DOHH2 (cell line): ENCODE measurements around the gene USHBP1.

Experiments
- EZH2phosphoT487 ChIP-seq: fragments of 200-600 bp; sonication (generic); IDR thresholded peaks from 2 replicates; pipeline ENCODE4 v1.6.1; 2017; ENCODE audit warnings: borderline replicate concordance, mild to moderate bottlenecking, antibody characterized with exemption, low read length, moderate library complexity, mixed read lengths
- TF ChIP-seq, protein P1 (sequence below): fragments of 200-600 bp; sonication (generic); IDR thresholded peaks from one replicate; pipeline ENCODE4 v1.5.1; 2014; ENCODE audit warnings: antibody characterized with exemption, mild to moderate bottlenecking, low read depth, low read length; ENCODE audit not compliant: poor library complexity, severe bottlenecking

DNA sequence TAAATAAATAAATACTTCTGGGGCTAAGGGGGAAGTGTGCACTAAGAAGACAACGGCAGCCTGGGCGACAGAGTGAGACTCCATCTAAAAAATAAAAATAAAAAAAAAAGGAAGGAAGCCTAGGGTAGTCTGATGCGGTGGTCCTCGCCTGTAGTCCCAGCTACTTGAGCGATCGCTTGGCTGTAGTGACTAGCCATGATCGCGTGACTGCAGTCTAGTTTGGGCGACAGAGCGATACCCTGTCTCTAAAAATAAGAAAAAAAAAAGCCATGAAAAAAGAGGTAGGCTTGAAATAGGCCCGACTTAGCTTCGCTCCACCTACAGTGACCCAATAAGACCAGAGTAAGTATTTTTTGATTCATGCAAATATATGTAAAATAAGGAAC is 2.0 kb upstream of the USHBP1 start:
- TF ChIP-seq, protein P1, sequence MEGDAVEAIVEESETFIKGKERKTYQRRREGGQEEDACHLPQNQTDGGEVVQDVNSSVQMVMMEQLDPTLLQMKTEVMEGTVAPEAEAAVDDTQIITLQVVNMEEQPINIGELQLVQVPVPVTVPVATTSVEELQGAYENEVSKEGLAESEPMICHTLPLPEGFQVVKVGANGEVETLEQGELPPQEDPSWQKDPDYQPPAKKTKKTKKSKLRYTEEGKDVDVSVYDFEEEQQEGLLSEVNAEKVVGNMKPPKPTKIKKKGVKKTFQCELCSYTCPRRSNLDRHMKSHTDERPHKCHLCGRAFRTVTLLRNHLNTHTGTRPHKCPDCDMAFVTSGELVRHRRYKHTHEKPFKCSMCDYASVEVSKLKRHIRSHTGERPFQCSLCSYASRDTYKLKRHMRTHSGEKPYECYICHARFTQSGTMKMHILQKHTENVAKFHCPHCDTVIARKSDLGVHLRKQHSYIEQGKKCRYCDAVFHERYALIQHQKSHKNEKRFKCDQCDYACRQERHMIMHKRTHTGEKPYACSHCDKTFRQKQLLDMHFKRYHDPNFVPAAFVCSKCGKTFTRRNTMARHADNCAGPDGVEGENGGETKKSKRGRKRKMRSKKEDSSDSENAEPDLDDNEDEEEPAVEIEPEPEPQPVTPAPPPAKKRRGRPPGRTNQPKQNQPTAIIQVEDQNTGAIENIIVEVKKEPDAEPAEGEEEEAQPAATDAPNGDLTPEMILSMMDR = no peak
- TF ChIP-seq EZH2phosphoT487 = no peak
